Upper lobe of right lung (tissue), 1 donor: Measurements from ENCODE around the gene MTRR. TPM values are rescaled to one million over a fixed set of nuclear protein-coding genes. Genes with fewer than 3 reads are reported as not detected.

Source experiments
- ATAC-seq: fragments of 200-7000 bp; cut with Tn5 transposase; one replicate; pipeline ENCODE4 v1.9.1; 2020; ENCODE audit warnings: mild to moderate bottlenecking, moderate library complexity
- DNase-seq: peaks from one replicate; pipeline ENCODE4 v3.0.0-alpha.2; 2020
- H3K27ac ChIP-seq: fragments of 200-600 bp; one replicate; pipeline ENCODE4 v1.8.0; 2022
- H3K27me3 ChIP-seq: fragments of 200-600 bp; one replicate; pipeline ENCODE4 v1.8.0; 2022; ENCODE audit warnings: mild to moderate bottlenecking
- H3K36me3 ChIP-seq: fragments of 200-600 bp; one replicate; pipeline ENCODE4 v1.8.0; 2022
- H3K4me1 ChIP-seq: fragments of 200-600 bp; one replicate; pipeline ENCODE4 v1.8.0; 2022
- H3K4me3 ChIP-seq: fragments of 200-600 bp; one replicate; pipeline ENCODE4 v1.8.0; 2022; ENCODE audit warnings: mild to moderate bottlenecking
- H3K9me3 ChIP-seq: fragments of 200-600 bp; one replicate; pipeline ENCODE4 v1.8.0; 2022
- intact Hi-C: fragments of 100-400 bp; cut with DNase I; formaldehyde crosslinking; loops from one replicate; pipeline ENCODE4 v1.11.0; 2022
- total RNA-seq: library from RNA; stranded (reverse); fragmentation: NEBNext Ultra II Directional; extraction: Animal tissue kit (Norgen Biotek cat#: 25700); gene quantifications from one replicate; pipeline ENCODE4 v1.2.1, GENCODE V29; 2021
- TF ChIP-seq, protein P1 (sequence below): fragments of 200-600 bp; IDR thresholded peaks from one replicate; pipeline ENCODE4 v1.8.0; 2022; ENCODE audit warnings: antibody characterized with exemption
- donor health status: DM: no; HTN: yes; CAD: no; lungs with severe emphysema.

Gene MTRR
- total RNA-seq, 1 donor from 2014 or later, result 116 TPM

DNA sequence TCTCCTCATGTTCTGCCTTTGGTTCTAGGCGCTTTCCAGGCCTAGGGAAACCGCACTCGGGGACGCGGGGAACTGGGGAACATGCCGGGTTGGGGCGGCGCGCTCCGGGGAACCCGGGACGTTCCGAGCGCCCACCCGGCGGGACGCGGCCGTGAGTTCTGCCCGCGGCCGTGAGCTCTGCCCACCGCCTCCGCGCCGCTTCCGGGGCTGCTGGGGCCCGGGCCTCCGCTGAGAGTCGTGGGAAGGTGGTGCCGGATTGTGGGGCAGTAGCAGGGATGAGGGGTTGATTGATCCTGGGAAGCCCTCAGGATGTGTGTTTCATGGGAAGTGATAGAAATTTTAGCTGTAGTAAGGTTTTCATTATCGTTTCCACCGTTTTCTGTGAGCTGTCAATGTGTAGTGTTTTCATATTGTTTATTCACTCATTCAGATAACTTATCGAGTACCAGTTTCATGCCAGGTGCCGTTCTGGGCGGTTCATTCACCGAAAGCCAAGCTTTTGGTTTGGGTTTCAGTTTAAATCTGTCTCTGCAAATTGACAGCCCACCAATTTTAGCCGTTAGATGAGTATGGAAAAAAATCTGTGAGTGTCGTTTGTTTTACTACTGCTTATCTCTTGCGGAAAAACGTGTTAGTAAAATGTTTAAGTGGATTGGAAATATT lies 657 bp downstream of the MTRR start:
- peak; percentile 64 for ATAC-seq
- no peaks in the 10 kb centered on the region for H3K9me3 ChIP-seq
- intact Hi-C loops, result no loop called here

DNA sequence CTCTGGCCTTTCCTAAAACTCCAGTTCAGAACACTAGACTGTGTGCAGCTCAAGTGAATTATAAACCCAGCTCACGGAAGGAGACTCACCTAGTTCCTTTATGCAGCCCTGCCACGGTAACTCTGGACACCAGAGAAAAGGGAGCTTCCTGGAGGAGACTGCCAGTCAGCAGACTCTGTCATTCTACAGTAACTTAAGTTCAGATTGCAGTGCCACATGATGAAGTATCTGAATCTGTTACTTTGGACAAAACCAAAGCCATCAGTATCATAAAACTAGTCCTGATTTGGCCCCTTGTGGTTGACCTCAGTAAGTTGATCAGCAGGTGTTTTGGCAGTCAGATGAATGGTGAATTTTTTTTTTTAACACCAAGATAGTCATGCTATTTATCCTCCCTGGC lies 2.7 kb downstream of the MTRR start:
- no peak overlapping the region for H3K27ac ChIP-seq
- peak overlapping the region; percentile 99 for H3K4me3 ChIP-seq
- intact Hi-C loops, result no loop called here
- peaks cover 30% of the 10 kb centered on the region for H3K4me1 ChIP-seq
- peak; percentile 2 for ATAC-seq
- no peaks in the 10 kb centered on the region for H3K9me3 ChIP-seq
- TF ChIP-seq, protein P1, sequence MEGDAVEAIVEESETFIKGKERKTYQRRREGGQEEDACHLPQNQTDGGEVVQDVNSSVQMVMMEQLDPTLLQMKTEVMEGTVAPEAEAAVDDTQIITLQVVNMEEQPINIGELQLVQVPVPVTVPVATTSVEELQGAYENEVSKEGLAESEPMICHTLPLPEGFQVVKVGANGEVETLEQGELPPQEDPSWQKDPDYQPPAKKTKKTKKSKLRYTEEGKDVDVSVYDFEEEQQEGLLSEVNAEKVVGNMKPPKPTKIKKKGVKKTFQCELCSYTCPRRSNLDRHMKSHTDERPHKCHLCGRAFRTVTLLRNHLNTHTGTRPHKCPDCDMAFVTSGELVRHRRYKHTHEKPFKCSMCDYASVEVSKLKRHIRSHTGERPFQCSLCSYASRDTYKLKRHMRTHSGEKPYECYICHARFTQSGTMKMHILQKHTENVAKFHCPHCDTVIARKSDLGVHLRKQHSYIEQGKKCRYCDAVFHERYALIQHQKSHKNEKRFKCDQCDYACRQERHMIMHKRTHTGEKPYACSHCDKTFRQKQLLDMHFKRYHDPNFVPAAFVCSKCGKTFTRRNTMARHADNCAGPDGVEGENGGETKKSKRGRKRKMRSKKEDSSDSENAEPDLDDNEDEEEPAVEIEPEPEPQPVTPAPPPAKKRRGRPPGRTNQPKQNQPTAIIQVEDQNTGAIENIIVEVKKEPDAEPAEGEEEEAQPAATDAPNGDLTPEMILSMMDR, result no peak
- no peak for DNase-seq
- H3K36me3 ChIP-seq, result peaks cover 29% of the 10 kb centered on the region
- no peaks in the 10 kb centered on the region for H3K27me3 ChIP-seq

More for the DNA sequence above, 657 bp downstream of the MTRR start:
- peak overlapping the region; percentile 99 for H3K4me3 ChIP-seq
- H3K27ac ChIP-seq, result peak overlapping the region; percentile 89
- DNase-seq, result peak; percentile 75
- H3K27me3 ChIP-seq, result no peaks in the 10 kb centered on the region
- TF ChIP-seq, protein P1, result no peak
- peaks cover 30% of the 10 kb centered on the region for H3K4me1 ChIP-seq
- H3K36me3 ChIP-seq, result peaks cover 20% of the 10 kb centered on the region

DNA sequence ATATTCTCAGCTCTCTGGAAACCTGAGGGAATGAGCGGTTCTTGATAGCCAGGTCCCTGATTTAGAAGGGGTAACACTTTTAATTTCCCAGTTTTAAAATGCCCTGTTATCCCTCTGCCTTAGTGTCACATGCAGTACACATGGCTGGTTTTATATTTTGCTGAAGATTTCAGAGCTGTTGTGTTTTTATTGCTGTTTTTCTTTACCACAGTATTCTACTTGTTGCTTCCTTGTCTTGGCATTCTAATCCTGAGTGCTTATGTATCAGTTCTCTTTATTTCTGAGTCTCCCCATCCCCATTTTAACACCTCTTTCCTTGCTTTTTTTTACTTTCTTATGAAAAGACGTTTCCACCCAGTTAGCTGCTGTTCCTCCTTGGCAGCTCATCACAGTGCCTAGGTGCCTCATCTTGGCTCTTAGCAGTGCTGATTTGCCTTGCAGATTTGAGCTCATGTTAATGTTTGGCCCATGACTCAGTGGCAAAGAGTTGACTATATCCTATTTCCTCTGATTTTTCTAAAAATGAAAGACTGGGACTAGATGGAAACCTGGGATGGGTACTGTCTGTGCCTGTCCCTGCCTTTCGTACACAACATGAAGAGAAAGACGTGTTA lies 3.7 kb downstream of the MTRR start:
- Histone ChIP-seq H3K27me3 (no peaks in the 10 kb centered on the region), H3K4me3 (peak overlapping the region; percentile 7), H3K4me1 (peaks cover 27% of the 10 kb centered on the region), H3K9me3 (no peaks in the 10 kb centered on the region), H3K36me3 (peaks cover 36% of the 10 kb centered on the region), H3K27ac (no peak overlapping the region)
- ATAC-seq, result no peak
- intact Hi-C loops, result no loop called here
- no peak for DNase-seq
- TF ChIP-seq, protein P1, result no peak

DNA sequence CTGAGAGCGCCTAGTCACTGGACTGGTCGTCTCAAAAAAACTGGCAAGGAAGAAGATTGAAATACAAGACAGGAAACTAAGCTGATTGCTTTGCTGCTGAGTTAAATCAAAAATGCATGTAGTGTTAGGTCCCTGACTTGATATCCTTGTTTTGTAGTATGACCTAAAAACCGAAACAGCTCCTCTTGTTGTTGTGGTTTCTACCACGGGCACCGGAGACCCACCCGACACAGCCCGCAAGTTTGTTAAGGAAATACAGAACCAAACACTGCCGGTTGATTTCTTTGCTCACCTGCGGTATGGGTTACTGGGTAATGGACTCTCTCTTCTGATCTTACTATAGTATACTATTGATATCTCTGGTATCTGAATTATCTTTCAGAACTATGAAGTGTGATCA lies 4.3 kb downstream of the MTRR start:
- ATAC-seq (no peak), DNase-seq (no peak)
- Histone ChIP-seq H3K4me3 (peak overlapping the region; percentile 7), H3K27me3 (no peaks in the 10 kb centered on the region), H3K9me3 (no peaks in the 10 kb centered on the region), H3K27ac (no peak overlapping the region), H3K4me1 (peaks cover 27% of the 10 kb centered on the region), H3K36me3 (peaks cover 42% of the 10 kb centered on the region)
- intact Hi-C loops, result no loop called here
- TF ChIP-seq, protein P1, result no peak

DNA sequence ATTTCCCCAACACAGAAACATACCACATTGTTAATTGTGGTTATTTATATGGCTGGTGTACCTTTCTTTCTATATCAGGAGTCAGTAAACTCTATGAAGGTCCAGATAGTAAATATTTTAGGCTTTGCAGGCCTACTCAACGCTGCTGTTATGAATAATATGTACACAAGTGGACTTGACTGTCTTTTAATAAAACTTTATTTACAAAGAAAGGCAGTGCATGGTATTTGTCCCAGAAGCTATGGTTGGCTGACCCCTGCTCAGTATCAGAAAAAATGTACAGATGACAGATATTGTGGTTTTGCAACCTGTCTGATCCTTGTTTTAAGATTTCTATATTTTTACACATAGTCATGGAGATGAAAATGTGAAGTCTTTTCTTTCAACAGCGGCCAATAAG lies 5.7 kb downstream of the MTRR start:
- no peak overlapping the region for H3K27ac ChIP-seq
- H3K4me3 ChIP-seq, result no peak overlapping the region
- ATAC-seq (no peak), DNase-seq (no peak)
- no peaks in the 10 kb centered on the region for H3K9me3 ChIP-seq
- intact Hi-C loops, result no loop called here
- TF ChIP-seq, protein P1, result no peak
- H3K4me1 ChIP-seq, result peaks cover 35% of the 10 kb centered on the region
- H3K27me3 ChIP-seq, result no peaks in the 10 kb centered on the region
- peaks cover 51% of the 10 kb centered on the region for H3K36me3 ChIP-seq
